ENCODE data around the gene PTPN6. TPM values are rescaled to one million over a fixed set of nuclear protein-coding genes. Genes with fewer than 3 reads are reported as not detected.

PTPN6 gene
- total and polyA plus RNA-seq, 2 donors from 2014 or later: 38.0 to 70.8 TPM

DNA sequence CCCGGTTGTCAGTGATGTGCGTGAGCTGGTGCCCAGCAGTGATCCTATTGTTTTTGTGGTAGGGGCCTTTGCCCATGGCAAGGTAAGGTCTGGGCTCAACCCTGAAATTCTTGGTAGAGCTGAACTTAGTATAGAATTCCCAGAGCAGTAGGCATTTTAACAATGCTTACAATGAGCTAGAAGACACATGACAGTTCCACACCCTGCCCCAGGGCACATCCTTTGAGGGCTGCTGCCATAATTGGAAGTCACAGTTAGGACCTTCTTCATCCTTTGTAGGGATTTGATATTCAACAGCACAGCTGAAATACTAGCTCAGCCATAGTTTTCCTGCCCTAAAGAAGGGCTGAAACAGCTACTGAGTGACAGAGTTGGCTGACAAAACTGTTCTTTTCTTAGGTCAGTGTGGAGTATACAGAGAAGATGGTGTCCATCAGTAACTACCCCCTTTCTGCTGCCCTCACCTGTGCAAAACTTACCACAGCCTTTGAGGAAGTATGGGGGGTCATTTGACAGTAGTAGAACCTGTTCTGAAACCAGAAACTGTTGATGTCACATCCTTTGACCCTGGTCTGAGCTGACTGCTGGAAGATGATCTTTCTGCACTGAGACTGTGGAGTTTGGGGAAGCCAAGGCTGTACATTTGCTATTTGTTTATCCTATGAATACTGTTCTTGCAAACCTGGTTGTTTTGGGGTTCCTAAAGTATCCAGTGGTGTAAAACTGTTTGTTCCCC is 24.3 kb downstream of the PTPN6 start:
- no peak for FAIRE-seq

DNA sequence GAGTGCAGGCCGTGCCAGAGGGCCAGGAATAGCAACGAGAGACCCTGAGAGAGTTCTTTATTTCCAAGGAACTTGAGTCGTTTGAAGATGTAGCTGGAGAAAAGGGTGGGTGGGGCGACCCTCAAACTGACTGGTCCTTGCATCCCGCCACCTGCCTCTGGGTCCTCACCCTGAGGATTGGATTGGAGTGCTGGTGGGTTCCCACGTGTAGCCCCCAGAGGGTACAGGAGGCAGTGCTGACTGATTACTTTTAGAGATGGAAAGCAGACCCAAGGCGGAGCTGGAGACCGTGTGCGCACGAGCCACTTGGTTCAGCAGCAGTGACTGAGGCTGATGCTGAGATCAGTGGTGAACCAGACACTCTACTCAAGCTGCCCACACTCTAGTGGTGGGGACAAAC is 26.5 kb downstream of the PTPN6 start:
- no peak overlapping the region for H3K4me3 ChIP-seq (ENCODE audit: low read length in 3 of 3)
- FAIRE-seq (no peak), DNase-seq (no peak)
- H3K4me1 ChIP-seq (ENCODE audit: control insufficient read depth in 2 of 3, insufficient read depth in 2 of 3, low read depth in 1 of 3, low read length in 3 of 3): no peaks in the 10 kb centered on the region
- no peak overlapping the region for H3K27ac ChIP-seq (ENCODE audit: low read depth in 2 of 2, low read length in 2 of 2)
- peaks cover 11 to 69% (median 57%) of the 10 kb centered on the region in 3 donors for H3K36me3 ChIP-seq (ENCODE audit: control insufficient read depth in 2 of 3, insufficient read depth in 3 of 3, low read length in 3 of 3)
- TF ChIP-seq, protein P1, sequence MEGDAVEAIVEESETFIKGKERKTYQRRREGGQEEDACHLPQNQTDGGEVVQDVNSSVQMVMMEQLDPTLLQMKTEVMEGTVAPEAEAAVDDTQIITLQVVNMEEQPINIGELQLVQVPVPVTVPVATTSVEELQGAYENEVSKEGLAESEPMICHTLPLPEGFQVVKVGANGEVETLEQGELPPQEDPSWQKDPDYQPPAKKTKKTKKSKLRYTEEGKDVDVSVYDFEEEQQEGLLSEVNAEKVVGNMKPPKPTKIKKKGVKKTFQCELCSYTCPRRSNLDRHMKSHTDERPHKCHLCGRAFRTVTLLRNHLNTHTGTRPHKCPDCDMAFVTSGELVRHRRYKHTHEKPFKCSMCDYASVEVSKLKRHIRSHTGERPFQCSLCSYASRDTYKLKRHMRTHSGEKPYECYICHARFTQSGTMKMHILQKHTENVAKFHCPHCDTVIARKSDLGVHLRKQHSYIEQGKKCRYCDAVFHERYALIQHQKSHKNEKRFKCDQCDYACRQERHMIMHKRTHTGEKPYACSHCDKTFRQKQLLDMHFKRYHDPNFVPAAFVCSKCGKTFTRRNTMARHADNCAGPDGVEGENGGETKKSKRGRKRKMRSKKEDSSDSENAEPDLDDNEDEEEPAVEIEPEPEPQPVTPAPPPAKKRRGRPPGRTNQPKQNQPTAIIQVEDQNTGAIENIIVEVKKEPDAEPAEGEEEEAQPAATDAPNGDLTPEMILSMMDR (IDR thresholded peaks at IDR 0.05; ENCODE audit: borderline replicate concordance, extremely low read depth, insufficient read depth): no peak
- no peaks in the 10 kb centered on the region for H3K27me3 ChIP-seq (ENCODE audit: control insufficient read depth, insufficient read depth, low read length)
- no peak overlapping the region for H3K9ac ChIP-seq (ENCODE audit: low read length in 3 of 3)
- intact Hi-C loops (cut with DNase I): no loop called here
- H3K9me3 ChIP-seq (ENCODE audit: control insufficient read depth in 2 of 3, insufficient read depth in 1 of 3, low read length in 3 of 3): no peaks in the 10 kb centered on the region

More for the DNA sequence above, 24.3 kb downstream of the PTPN6 start:
- peaks cover 7 to 51% (median 44%) of the 10 kb centered on the region in 3 donors for H3K36me3 ChIP-seq (ENCODE audit: control insufficient read depth in 2 of 3, insufficient read depth in 3 of 3, low read length in 3 of 3)
- peaks cover 0 to 4% (median 3%) of the 10 kb centered on the region in 3 donors for H3K4me1 ChIP-seq (ENCODE audit: control insufficient read depth in 2 of 3, insufficient read depth in 2 of 3, low read depth in 1 of 3, low read length in 3 of 3)
- no peak overlapping the region for H3K9ac ChIP-seq (ENCODE audit: low read length in 3 of 3)
- H3K27ac ChIP-seq (ENCODE audit: low read depth in 2 of 2, low read length in 2 of 2): no peak overlapping the region
- intact Hi-C loops (cut with DNase I): no loop called here
- H3K27me3 ChIP-seq (ENCODE audit: control insufficient read depth, insufficient read depth, low read length): no peaks in the 10 kb centered on the region
- no peak overlapping the region for H3K4me3 ChIP-seq (ENCODE audit: low read length in 3 of 3)
- no peak for DNase-seq
- H3K9me3 ChIP-seq (ENCODE audit: control insufficient read depth in 2 of 3, insufficient read depth in 1 of 3, low read length in 3 of 3): no peaks in the 10 kb centered on the region
- TF ChIP-seq, protein P1 (IDR thresholded peaks at IDR 0.05; ENCODE audit: borderline replicate concordance, extremely low read depth, insufficient read depth): no peak

DNA sequence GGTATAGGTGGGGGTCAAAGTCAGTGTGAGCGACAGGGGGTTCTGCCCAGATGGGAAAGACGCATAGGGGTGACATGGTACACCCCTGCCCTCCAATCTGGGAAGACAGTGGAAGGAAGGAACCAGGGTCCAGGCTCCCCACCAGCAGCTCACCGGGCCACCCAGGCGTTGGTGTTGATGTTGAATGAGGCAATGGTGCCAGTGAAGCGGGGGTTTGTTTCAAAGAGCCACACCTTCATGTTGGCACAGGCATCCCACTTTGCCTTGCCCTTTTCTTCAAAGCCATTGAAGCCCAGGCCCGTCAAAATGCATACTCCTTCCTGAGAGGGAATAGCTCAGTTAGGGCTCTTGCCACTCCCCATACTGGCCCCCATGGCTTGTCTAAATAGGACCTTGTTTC is 27.0 kb downstream of the PTPN6 start:
- Histone ChIP-seq H3K36me3 (ENCODE audit: control insufficient read depth in 2 of 3, insufficient read depth in 3 of 3, low read length in 3 of 3) (peaks cover 11 to 69% (median 60%) of the 10 kb centered on the region in 3 donors), H3K9me3 (ENCODE audit: control insufficient read depth in 2 of 3, insufficient read depth in 1 of 3, low read length in 3 of 3) (no peaks in the 10 kb centered on the region), H3K27ac (ENCODE audit: low read depth in 2 of 2, low read length in 2 of 2) (no peak overlapping the region), H3K9ac (ENCODE audit: low read length in 3 of 3) (no peak overlapping the region), H3K4me1 (ENCODE audit: control insufficient read depth in 2 of 3, insufficient read depth in 2 of 3, low read depth in 1 of 3, low read length in 3 of 3) (no peaks in the 10 kb centered on the region), H3K4me3 (ENCODE audit: low read length in 3 of 3) (no peak overlapping the region), H3K27me3 (ENCODE audit: control insufficient read depth, insufficient read depth, low read length) (no peaks in the 10 kb centered on the region)
- TF ChIP-seq, protein P1 (IDR thresholded peaks at IDR 0.05; ENCODE audit: borderline replicate concordance, extremely low read depth, insufficient read depth): no peak
- intact Hi-C loops (cut with DNase I): no loop called here
- FAIRE-seq (no peak), DNase-seq (no peak)

Data from kidney (tissue), 14 donors.